Forelimb muscle (tissue), 1 donor: ENCODE results near the gene PPP1R1B. TPM values are rescaled to one million over a fixed set of nuclear protein-coding genes. Genes with fewer than 3 reads are reported as not detected.

ENCODE experiments used
- DNase-seq: peaks from one replicate; pipeline ENCODE4 v3.0.0-alpha.2; 2013; ENCODE audit warnings: low read depth
- polyA plus RNA-seq: library from polyadenylated mRNA; unstranded; fragments of 120-200 nt; gene quantifications from one replicate; pipeline ENCODE4 v1.2.1, GENCODE V29; 2013; ENCODE audit not compliant: insufficient read length

Gene PPP1R1B
- polyA plus RNA-seq, 1 donor = 1.0 TPM

- DNase-seq = no peak
Measured at GRCh38 chr17:39683295-39683939, 56.7 kb downstream of the PPP1R1B start.

DNA sequence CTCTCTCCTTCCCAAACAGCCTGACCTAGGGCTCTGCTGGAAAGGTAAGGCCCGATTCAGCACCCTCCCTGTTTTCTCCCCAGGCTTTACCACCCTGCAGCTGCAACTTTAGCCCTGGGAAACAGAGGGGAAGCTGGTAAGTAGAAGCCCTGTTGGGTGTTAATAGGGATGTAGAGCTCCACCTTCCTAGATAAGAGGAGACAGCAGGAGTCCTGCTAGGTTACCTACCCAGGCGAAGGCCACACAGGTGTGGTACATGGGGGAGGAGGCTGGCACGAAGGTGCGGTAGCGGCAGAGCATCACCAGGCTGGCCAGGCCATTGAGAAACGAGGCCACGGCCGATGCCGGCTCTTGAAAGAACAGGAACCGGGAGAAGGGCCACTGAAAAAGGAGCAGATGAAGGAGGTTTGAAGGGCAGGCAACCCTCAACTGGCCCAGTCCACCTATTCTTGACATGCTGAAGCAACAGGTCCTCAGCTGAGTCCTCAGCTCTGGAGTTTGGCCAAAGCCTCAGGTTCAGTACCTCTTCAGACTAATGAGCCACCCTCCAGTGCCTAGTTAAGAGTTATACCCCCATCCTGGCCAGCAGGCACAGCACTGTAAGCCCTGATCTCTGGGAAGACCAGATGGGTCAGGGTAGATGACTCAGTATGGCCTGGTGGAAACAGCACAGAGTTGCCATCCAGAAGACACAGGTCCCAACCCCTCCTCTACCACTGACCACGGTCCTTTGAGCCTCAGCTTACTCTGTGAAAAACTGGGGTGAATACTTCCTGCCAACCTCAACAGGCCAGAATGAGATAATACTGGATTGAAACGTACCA lies 57.8 kb downstream of the PPP1R1B start:
- DNase-seq = no peak

Other genes with a start within 250 kb of the PPP1R1B start
- 6.1 TPM for gene FBXL20, start 225.3 kb upstream of the PPP1R1B start, polyA plus RNA-seq
- 26.4 TPM for gene MED1, start 175.7 kb upstream of the PPP1R1B start, polyA plus RNA-seq
- gene CDK12, start 165.5 kb upstream of the PPP1R1B start, polyA plus RNA-seq = 29.6 TPM
- 0.05 TPM for gene NEUROD2, start 19.0 kb upstream of the PPP1R1B start, polyA plus RNA-seq
- gene STARD3, start 10.2 kb downstream of the PPP1R1B start, polyA plus RNA-seq = 29.9 TPM
- gene TCAP, start 38.4 kb downstream of the PPP1R1B start, polyA plus RNA-seq = 399 TPM
- gene PNMT, start 41.5 kb downstream of the PPP1R1B start, polyA plus RNA-seq = 4.8 TPM
- 19.2 TPM for gene PGAP3, start 61.1 kb downstream of the PPP1R1B start, polyA plus RNA-seq
- 121 TPM for gene ERBB2, start 73.1 kb downstream of the PPP1R1B start, polyA plus RNA-seq
- gene MIEN1, start 103.6 kb downstream of the PPP1R1B start, polyA plus RNA-seq = 18.1 TPM
- 0.51 TPM for gene GRB7, start 111.0 kb downstream of the PPP1R1B start, polyA plus RNA-seq
- 0.22 TPM for gene IKZF3, start 237.4 kb downstream of the PPP1R1B start, polyA plus RNA-seq
- not detected for gene ZPBP2, start 241.2 kb downstream of the PPP1R1B start, polyA plus RNA-seq